ENCODE measurements around the gene PCCA. TPM values are rescaled to one million over a fixed set of nuclear protein-coding genes. Genes with fewer than 3 reads are reported as not detected.

Gene PCCA
- total and polyA plus RNA-seq, 2 of the 13 experiments (the other 11 are each of a cell fraction or from before 2014, with no cell fraction given): 15.0 to 32.2 TPM

- TF ChIP-seq BATF2 (CRISPR knock-in tag; IDR thresholded peaks at IDR 0.05) (no peak), ZNF639 (CRISPR knock-in tag; conservative IDR thresholded peaks at IDR 0.05) (no peak), ZBTB44 (CRISPR knock-in tag; IDR thresholded peaks at IDR 0.05) (no peak), ARNT2 (CRISPR knock-in tag; IDR thresholded peaks at IDR 0.05; ENCODE audit: low read depth) (no peak), JARID2 (CRISPR knock-in tag; IDR thresholded peaks at IDR 0.05; ENCODE audit: insufficient replicate concordance) (no peak), GPBP1L1 (CRISPR knock-in tag; IDR thresholded peaks at IDR 0.05) (no peak), SKI (IDR thresholded peaks at IDR 0.05; ENCODE audit: partially characterized antibody) (no peak), ZXDC (CRISPR knock-in tag; IDR thresholded peaks at IDR 0.05) (no peak), CHD2 (IDR thresholded peaks at IDR 0.05; ENCODE audit: low read depth, low read length) (no peak), CBX1 (IDR thresholded peaks at IDR 0.05; ENCODE audit: low read depth) (no peak), RNF219 (CRISPR knock-in tag; IDR thresholded peaks at IDR 0.05) (no peak), TGIF2 (CRISPR knock-in tag; IDR thresholded peaks at IDR 0.05) (no peak), CREB1 (IDR thresholded peaks at IDR 0.05) (no peak), CREB1 (CRISPR knock-in tag; IDR thresholded peaks at IDR 0.05) (no peak), NFIB (CRISPR knock-in tag; IDR thresholded peaks at IDR 0.05; ENCODE audit: borderline replicate concordance) (no peak), SMC3 (IDR thresholded peaks at IDR 0.05; ENCODE audit: low read length) (no peak), PBX3 (CRISPR knock-in tag; IDR thresholded peaks at IDR 0.05; ENCODE audit: borderline replicate concordance) (no peak)
These were observed 455.1 kb downstream of the PCCA start (continued) for GRCh38 chr13:100543872-100544602.
